ENCODE results near the gene TNFRSF14.
A peak's percentile ranks its signal among the peaks of the same experiment; 100 is the strongest.
"Not testable (repeated sequence)": the region's sequence is repeated elsewhere in the genome, so short reads cannot be mapped to it uniquely, and the experiment has no call there.

The TNFRSF14 gene

DNA sequence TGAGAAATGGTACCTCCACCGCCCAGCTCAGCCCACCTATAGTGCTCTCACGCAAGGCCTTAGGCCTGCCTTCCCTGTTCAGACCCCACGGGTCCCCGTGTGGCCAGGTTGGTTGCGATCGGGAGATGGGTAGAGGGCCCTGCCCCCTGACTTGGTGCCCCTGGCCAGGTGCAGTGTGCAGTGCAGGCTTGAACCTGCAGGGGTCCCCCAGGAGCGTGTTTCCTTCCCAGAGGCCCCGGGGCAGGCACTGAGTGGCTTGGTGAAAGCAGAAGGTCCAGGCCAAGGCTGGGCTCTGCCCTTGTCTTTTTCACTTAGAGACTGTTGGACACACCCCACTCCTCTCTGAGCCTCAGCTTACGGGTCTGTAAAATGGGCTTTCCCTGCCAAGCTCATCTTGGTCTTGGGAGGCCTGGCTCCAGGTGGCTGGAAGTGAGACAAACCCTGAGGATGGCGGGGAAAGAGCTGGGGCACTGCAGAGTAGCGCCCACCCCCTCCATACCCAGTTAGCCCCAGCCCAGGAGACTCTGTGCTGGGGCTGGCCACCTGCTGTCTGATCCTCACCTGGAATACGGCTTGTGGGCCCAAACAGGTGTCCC is 16.8 kb upstream of the TNFRSF14 start:
- DNase-seq, result no peak

DNA sequence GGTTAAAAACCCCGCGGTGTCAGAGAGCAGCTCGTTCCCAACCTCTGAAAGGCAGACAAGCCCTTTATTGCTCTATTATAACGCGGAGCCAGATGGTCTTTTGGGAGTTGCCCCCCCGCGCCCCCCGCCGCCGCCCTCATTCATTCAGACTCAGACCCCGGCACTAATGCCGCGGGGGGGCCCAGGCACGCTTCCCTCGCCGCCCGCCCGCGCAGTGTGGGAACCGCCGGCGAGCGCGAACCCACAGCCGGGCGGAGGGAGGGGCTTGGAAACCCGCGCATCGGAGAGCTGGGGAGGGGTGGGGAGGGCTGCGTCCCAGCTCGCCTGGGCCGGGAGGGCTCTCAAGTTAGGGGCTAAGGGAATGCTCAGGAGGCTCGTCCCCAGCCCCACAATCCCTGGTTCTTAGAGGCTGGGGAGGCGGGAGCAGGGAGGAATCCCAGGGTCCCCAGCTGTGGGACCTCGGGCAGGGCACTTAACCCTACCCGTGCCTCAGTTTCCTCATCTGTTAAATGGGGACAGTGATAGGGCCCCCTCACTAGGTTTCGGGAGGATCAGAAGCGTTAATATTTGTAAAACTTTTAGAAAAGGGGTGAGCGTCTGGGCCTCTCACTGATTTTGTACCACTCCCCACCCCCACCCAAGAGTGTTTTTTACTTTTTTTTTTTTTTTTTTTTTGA is 15.2 kb upstream of the TNFRSF14 start:
- DNase-seq, result no peak

DNA sequence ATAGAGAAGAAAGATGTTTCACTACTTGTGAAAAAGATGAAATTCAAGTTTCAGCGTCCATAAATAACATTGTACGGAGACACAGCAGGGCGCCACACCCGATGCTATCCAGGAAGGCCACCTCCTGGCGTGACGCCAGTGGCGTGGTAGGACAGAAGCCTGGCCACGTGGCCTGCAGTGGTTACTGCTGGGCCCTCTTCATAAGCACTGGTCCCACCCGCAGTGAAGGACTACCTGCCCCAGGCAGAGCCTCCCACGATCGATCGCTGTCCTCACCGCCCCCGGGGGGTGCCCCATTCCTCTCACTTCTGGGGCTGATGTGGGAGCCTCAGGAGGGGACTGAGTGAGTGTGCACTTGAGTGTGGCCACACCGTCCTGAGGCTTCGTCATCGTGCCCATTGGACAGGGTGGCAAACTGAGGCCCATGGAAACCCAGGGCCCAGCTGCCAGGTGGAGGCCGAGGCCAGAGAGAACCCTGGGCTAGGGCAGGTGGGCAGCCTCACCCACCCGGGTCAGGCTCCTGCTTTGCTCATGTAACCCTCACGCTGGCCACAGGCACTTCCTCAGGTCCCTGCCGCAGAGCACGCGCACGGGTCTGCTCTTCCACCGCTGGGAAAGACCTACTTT is 14.4 kb upstream of the TNFRSF14 start:
- peak; percentile 72 for DNase-seq

DNA sequence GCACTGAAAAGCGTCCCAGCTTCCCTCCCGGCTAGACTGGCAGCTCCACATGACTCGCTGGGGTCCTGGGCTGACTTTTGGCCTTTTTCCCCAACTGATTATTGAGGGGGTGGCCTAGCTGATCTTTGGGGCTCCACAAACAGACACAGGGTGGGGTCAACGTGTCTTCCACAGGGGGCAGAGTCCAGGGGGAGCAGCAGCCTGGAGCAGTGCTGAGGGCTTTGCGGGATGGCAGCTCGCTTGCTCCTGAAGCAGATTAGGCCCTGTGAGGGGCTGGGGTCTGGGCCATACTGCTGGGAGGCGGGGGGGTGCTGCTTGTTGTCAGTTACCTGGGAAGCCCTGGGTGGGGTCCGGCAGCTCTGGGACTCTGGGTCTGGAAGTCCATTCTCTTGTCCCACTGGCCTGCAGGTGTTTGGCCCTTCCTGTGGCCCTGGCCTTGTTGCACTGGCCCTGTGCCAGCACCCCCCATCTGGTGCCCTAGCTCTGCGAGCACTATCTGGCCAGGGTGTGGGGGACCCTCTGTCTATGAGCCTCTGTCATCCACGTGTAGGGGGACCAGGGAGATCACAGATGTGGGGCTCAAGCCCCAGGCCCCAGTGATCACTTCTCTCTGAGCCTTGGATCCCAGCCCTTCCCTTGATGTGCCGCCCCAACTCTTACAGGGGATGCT is 13.8 kb upstream of the TNFRSF14 start:
- no peak for DNase-seq

DNA sequence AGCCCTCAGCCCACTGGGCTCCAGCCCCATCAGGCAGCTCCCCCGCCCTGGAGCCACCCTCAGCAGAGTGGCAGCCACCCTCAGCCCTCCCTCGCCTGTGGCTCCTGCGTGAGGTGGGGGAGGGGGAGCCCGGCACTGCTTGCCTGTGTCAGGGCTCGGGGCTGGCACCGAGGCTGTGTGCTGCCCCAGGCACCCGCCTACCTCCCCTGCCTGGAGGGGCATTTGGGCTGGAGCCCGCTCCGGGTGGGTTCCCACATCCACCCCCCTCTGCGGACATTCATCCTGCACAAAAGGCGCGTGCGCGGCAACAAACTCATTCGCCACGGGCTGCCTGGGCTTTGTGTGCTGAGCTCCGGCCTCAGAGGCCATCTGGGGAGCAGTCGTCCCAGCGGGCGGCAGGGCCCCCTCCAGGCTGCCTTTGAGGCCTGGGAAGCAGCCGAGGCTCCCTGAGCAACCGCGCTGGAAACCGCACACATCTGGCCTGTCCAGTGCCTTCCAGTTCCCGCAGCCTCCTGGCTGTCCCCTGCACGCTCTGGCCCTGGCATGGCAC is 12.6 kb upstream of the TNFRSF14 start:
- no peak for DNase-seq

DNA sequence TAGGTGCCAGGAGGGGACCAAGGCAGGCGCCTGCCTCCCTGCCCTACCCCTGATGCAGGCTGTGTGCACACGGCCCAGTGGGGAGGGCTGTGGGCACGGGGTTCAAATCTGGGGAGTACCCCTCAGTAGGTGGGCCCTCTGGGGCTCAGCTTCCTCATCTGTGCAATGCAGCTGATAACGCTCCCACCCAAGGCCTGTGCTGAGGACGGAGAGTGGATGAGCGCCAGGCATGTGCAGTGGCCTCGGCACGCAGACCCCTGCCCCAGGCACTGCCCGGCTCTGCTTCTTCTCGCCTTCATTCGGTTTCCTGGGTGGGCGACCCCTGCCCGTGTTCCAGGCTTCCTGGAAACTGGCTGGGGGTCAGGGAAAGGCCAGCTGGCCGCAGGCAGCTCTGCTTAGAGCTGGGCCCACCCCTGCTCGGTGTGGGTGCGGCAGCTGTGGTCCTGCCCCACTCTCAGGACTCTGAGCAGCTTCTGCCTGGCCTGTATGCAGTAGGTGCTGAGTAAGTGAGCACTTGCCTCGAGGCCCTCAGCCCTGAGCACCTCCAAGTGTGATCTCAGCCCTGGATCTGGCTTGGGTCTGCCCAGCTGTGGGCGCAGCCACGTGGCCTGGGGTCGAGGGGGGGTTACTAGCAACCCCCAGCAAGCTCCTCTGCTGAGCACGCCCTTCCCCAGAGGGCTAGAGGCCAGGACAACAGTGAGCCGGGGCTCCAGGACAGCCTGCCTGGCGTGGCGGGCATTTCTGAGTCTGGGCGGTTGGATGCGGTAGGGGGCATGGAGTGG is 11.9 kb upstream of the TNFRSF14 start:
- DNase-seq, result no peak

DNA sequence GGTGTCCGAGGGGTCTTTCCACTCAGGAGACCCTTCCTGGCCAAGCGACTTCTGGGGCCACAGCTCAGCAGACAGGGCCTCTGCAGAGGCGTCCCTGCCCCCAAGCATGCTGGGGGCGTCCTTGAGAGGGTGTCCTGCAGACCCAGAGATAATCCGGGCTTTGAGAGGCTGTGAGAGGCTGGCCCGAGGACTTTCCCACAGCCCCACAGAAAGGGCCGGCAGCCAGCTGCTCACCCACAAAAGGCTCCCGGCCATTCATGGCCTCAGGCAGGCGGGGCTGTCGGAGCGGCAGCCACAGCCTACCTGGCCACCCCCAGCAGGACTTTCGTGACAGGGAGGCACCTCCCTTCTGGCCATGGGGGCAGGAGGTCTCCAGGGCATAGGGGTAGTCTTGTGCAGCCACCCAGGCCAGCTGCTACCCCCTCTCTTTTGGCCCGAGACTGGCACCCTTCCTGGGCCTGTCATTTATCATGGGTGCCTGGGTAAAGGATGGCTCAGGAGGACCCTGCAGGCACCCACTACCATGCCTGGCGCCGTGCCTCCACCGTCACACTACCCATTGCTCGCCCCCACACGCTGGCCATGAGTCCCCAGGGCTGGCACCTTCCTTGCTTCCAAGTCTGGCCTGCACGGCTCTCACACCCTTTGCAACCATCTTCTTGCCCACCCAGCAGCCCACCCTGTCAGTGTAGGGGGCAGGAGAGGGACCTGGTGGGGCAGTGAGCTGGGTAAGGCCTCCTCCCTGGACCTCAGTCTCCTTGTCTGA is 11.1 kb upstream of the TNFRSF14 start:
- no peak for DNase-seq

DNA sequence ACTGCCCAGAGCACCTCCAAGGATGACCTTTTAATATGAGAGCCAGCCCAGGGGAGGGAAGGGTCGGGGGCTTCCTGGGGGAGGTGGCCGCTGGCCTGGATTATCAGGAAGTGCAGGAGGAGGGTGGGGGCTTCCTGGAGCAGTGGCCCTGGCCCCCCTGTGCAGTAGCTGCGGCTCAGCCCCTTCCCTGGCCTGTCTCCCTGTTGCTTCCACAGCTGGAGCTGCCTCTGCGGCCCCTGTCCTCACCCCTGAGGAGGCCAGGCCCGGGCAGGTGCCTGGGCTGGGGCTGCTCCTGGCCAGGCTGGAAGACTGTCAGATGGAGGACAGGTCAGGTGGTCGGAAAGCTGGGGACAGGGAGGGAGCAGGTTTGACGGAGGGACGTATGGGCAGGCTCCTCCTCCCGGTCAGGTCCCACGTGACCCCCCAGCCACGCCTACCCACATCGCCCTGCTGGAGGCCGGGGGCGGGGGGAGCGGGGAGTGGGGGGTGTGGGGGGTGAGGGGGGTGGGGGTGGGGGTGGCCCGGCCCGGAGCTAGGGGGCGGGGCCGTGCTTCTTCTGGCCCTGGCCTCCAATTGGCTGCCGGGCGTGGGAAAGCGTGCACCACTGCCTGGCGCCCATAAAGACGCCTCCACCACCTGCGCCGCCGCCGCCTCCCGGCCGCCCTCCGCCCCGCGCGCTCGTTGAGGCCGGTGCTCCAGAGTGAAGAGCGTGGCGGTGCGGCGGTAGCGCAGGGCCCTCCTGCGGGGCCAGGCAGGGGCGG is 10.2 kb upstream of the TNFRSF14 start:
- peak; percentile 98 for DNase-seq

DNA sequence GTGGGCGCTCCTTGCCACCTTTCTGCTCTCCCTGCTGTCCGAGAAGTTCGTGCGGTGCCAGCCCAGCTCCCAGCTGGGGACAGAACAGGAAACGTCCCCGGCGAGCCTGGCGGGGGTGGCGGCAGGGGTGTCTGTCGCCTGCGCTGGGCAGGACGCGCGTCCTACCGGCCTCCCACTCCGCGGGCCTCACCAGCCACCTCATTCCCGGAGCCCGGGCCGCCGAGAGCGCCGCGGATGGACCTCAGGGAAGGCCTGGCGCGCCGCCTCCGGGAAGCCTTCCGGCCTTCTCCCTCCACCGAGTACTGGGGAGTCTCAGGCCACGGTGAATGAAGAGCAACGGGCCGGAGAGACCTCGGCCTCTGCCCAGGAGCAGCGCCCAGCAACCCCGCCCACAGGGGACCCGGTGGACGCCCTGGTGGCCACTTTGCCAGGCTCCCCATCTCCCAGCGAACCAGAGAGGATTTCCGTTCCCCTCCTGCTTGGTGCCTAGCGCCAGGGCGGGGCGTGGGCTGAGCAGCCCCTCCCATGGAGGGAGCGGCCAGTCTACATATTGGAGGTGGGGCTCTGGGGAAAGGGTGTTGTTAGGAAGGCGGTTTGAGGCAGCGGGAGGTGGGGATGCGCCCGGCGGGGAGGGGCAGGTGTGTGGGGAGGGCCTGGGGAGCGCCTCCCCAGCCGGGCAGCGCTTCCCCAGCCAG is 9.5 kb upstream of the TNFRSF14 start:
- DNase-seq, result peak; percentile 95

DNA sequence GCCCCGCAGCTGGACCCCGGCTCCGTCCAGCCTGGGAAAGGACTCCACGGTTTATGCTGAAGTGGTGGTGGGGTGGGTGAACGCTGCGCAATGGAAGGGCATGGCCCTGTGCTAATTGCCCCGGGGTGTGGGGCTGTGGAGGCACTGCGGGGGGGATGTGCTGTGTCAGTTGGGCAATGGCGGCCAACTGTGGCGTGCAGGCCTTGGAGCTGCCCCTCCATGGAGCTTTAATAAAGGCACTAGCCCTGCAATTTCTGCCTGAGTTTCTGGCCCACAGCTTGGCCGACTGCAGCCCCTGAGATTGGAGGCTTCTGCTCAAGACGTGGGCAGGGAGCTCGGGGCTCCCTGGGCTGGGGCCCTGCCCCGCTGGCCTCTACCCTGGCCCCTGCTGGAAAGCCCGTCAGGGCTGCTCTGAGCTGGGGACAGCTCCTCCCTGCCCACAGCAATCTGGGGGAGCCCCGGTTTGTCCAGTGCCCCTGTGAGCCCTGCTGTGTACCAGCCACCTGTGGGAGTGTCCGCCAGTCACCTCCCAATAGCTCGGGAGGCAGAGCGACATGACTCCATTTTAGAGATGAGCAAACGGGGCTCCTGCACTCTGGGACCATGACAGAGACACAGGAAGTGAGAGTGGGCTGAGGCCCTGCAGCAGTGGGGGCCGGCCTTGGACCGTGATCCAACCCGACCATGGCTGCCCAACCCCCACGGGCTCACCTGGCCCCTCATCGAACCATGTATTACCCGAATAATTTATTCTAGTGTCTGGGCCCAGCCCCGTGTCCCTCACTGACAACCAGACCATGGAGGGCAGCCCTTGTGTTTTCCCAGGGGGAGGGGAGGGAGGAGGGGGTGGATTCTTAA is 8.7 kb upstream of the TNFRSF14 start:
- DNase-seq, result no peak

DNA sequence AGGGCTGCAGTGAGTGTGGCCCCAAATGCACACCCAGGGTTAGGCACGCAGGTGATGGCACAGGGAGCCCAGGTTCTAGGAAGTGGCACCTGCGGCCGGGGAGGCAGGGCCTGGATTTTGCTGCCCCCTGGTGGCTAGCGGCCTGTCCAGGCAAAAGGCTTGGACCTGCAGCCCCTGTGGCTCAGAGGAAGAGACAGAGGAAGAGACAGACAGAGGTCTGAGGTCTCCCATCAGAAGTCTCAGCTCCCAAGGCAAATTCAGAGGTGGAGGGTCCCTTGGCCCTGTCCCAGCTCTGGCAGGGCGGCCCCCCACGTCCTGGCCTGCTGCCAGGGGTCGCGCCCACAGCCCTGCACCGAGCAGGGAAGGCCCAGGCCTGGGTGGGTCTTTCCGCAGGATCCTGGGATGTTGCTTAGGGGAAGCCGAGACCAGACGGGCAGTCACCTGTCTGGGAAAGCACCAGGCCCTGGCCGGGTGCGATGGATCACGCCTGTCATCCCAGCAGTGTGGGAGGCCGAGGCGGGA is 8.0 kb upstream of the TNFRSF14 start:
- peak; percentile 91 for DNase-seq

DNA sequence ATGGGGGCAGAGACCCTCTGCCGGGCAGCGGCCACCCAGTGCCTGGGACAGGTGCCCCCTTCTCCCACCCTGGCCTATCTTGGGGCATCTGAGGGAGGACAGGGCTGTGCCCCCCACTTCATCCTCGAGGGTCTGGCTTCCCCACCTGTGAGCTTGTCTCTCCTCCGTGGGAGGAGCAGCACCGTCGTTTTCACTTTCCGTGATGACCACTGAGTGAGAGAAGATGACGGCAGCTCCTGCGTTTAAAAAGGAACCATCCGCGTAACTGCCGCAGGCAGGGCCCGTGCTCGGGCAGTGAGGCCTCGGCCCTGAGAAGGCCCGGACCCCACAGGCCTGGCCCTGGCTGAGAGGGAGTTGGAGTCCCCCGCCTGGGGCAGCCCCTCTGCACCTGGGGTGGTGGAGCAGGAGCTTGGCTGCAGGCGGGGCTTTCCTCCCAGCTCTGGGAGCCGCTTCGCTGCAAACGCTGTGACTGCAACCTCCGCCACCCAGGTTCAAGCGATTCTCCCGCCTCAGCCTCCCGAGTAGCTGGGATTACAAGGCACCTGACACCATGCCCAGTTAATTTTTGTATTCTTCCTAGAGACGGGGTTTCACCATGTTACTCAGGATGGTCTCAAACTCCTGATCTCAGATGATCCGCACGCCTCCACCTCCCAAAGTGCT is 6.7 kb upstream of the TNFRSF14 start:
- DNase-seq, result not testable (repeated sequence)

DNA sequence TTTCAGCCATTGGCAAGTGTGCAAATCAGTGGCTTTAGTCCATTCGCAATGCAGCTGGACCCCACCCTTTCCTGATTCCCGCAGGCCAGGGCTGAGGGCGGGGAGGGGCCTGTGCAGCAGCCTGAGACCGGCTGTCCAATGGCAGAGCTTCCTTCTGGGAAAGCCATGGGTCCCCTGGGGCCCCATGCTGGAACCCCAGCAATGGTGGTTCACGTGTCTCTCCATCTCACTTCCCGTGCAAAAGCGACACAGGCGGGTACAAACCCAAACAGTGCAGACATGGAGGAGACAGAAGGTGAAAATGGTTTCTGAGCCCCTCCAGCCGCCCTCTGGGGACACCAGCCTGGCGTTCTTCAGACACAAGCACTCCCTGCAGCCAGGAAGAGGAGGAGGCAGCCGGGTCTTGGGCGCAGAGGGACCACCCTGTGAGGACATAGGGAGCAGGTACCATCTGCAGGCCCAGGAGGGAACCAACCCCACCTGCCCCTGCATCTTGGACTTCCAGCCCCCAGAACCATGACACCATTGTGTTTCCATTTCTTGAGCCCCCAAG is 5.8 kb upstream of the TNFRSF14 start:
- not testable (repeated sequence) for DNase-seq

DNA sequence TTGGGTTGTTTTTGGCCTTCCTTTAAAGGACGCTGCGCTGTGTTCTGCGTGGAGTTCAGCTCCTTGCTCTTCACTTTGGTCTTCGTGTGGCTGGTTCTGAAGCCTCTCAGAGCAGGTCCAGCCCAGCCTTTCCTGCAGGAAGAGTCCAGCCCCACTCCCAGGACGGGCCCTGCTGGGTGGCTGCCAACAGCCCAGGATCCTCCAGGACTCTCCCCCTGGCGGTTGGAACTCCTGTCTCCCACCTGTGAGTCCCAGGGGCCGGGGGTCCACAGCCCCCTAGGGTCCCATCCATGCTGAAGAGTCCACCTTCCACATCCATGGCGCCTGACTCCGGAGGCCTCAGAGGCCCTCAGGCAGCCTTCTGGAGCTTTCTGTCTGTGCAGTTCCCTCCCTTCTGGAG is 4.6 kb upstream of the TNFRSF14 start:
- DNase-seq, result not testable (repeated sequence)

DNA sequence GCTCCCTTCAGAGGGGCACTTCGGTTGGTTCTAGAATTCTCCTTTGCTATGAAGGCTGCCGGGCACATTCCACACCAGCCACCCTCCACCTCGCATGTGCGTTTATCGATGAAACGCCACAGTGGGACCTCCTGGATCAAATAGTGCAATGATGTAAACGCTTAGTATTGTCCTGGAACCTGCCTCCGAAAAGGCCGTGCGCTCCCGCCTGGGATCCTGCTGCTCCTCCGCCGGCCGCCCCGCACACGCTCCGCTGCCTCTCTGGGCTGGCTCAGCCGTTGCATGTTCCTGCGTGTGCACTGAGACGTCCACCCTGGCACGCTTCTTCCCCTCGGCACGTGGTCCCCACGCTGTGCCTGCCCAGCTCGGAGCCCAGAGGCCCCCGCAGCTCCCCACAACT is 4.0 kb upstream of the TNFRSF14 start:
- DNase-seq, result no peak

DNA sequence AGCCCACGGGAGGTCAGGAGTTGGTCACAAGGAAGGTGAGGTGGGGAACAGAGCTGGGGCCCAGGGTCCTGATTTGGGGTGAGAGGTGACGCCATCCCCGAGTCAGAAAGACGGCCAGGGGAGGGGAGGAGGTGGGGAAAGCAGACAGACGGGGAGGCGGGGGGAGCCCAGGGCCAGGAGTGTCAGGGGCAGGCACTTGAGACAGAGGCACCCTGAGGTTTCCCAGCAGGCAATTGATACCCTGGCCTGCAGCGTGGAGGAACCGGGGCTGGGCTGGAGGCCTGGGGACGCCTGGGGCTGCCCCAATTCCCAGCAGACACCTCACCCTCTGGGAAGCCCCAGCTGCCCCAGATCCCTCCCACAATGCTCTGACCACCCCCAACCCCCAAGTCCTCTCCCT is 3.1 kb upstream of the TNFRSF14 start:
- not testable (repeated sequence) for DNase-seq

DNA sequence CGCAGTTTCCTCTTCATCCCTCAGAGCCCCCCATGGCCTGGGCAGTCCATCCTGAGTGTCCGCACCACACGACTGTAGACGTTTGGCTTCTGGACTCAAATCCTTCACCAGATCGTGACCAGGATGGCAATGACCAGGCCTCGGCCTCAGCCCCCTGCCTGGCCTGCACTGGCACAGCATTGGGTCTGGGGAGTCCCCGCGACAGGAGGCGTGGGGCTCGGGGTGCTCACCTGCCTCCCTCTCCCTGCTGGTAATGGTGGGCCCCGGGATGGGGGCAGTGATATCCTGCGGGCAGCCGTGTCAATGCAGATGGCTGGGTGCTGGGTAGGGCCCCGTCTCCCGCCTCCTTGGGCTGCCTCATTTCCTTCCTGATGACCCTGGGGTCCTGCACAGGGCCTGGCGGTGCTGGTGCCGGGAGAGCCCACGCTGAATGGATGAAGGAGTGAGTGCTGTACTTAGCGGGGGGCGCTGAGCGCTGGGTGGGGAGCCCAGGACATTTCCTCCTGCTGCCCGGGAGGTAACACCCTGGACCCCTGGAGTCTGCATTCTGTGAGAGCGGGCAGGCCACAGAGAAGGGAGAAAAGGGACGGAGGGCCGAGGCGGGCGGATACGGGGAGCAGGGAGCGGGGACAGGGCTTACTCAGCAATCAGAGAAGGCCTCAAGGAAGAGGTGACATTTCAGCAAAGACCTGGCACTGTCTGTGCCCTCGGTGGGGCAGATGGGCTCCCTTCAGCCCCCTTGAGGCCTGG is 2.1 kb upstream of the TNFRSF14 start:
- DNase-seq, result no peak
